Measurements from ENCODE around the gene NMT1.
A peak's percentile ranks its signal among the peaks of the same experiment; 100 is the strongest.

NMT1 gene

DNA sequence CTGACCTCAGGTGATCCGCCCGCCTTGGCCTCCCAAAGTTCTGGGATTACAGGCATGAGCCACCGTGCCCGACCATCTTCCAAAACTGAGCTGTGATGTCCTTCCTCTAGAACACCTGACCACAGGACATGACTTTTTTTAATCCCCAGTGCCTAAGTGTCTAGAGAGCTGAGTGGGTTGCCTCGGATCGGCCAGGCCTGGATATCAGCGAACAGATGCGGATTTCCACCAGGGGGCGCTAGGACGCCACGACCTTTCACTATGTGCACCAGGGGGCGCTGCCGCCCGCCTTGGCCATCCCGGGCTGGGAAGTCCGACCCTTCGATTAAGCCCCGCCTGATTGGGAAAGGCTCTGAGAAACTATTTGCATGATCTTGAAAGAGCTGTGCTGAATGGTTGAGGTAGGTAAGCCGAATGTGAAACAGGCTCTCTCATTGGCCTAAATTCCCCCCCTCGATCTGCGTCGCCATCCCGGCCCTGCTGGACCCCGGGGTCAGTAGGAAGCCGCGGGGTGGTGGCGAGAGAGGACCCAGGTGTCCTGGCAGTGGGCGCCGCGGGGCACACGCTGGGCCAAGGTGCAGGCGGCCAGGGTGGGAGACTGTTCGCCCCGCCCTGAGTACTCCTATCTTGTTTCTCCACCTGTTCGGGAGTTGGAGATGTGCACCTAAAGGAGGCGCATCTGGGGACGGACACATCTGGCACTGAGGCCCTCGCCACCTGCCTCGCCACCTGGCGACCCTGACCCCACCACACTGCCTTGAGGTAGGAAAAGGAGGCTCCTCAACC is 74.3 kb downstream of the NMT1 start, which contains the start of gene ACBD4:
Gene ACBD4, plus strand, starts transcription at position 496 of the 786 bp plus-strand sequence. CDS start 458 bp downstream, outside the sequence.
- H3K4me3 ChIP-seq (ENCODE audit: insufficient read length, low read depth) = no peak within 1 kb of the TSS
- H3K36me3 ChIP-seq (ENCODE audit: insufficient read depth, insufficient read length, low read length) = no peaks in the 10 kb centered on the region
- H3K4me1 ChIP-seq (ENCODE audit: insufficient read depth, insufficient read length) = peaks cover 15% of the 10 kb centered on the region
- DNase-seq (ENCODE audit: low read depth, low spot score) = peak; percentile 90
- no peak for TF ChIP-seq SUZ12 (IDR thresholded peaks at IDR 0.05; ENCODE audit: extremely low read depth, insufficient read depth, insufficient read length)
- TF ChIP-seq YY1 (IDR thresholded peaks at IDR 0.05; ENCODE audit: insufficient read depth, insufficient read length) = no peak
- no peak for TF ChIP-seq ZNF274 (IDR thresholded peaks at IDR 0.05; ENCODE audit: low read depth, low read length)
- no peak within 1 kb of the TSS for H3K9ac ChIP-seq (ENCODE audit: insufficient read length, low read depth)
- no peaks in the 10 kb centered on the region for H3K27me3 ChIP-seq (ENCODE audit: insufficient read depth, insufficient read length)
- H3K9me3 ChIP-seq (ENCODE audit: insufficient read depth, low read length) = peaks cover 17% of the 10 kb centered on the region; the same call in 1 of the 2 replicates

DNA sequence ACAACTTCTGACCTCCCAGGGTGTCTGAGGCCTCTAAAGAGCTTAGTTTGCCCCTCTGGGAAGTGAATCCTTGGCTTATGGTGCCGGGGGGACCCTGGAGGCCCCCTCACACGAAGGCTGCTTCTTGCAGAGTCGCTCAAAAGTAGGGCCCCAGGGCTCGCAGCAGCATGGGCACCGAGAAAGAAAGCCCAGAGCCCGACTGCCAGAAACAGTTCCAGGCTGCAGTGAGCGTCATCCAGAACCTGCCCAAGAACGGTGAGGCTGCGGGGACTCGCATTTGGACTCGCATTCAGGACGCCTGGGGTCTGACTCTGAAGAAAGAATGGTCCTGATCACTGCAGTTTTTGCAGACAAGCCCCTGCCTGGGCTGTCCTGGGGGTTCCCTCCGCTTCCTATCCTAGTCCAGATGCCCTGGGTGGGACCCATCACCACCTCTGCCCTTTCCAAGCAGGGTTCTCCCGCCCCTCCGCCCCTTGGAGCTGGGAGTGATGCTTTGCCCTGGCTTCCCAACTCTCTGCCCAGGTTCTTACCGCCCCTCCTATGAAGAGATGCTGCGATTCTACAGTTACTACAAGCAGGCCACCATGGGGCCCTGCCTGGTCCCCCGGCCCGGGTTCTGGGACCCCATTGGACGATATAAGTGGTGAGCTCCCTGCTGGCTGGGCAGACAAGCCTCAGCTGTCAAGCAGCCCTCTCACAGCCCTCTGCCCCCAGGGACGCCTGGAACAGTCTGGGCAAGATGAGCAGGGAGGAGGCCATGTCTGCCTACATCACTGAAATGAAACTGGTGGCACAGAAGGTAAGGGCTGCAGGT is 75.1 kb downstream of the NMT1 start:
- DNase-seq (ENCODE audit: low read depth, low spot score) = no peak
- H3K27me3 ChIP-seq (ENCODE audit: insufficient read depth, insufficient read length) = no peaks in the 10 kb centered on the region
- no peak overlapping the region for H3K4me3 ChIP-seq (ENCODE audit: insufficient read length, low read depth)
- no peaks in the 10 kb centered on the region for H3K36me3 ChIP-seq (ENCODE audit: insufficient read depth, insufficient read length, low read length)
- peaks cover 17% of the 10 kb centered on the region; the same call in 1 of the 2 replicates for H3K9me3 ChIP-seq (ENCODE audit: insufficient read depth, low read length)
- no peak overlapping the region for H3K9ac ChIP-seq (ENCODE audit: insufficient read length, low read depth)
- peaks cover 14% of the 10 kb centered on the region for H3K4me1 ChIP-seq (ENCODE audit: insufficient read depth, insufficient read length)
- no peak for TF ChIP-seq ZNF274 (IDR thresholded peaks at IDR 0.05; ENCODE audit: low read depth, low read length)
- no peak for TF ChIP-seq SUZ12 (IDR thresholded peaks at IDR 0.05; ENCODE audit: extremely low read depth, insufficient read depth, insufficient read length)
- no peak for TF ChIP-seq YY1 (IDR thresholded peaks at IDR 0.05; ENCODE audit: insufficient read depth, insufficient read length)

- Histone ChIP-seq H3K27me3 (ENCODE audit: insufficient read depth, insufficient read length) (no peaks in the 10 kb centered on the region), H3K36me3 (ENCODE audit: insufficient read depth, insufficient read length, low read length) (no peaks in the 10 kb centered on the region), H3K4me1 (ENCODE audit: insufficient read depth, insufficient read length) (peaks cover 11% of the 10 kb centered on the region), H3K4me3 (ENCODE audit: insufficient read length, low read depth) (no peak overlapping the region), H3K9me3 (ENCODE audit: insufficient read depth, low read length) (peaks cover 17% of the 10 kb centered on the region; the same call in 1 of the 2 replicates), H3K9ac (ENCODE audit: insufficient read length, low read depth) (peak overlapping the region; percentile 17)
- DNase-seq (ENCODE audit: low read depth, low spot score) = no peak
- TF ChIP-seq YY1 (IDR thresholded peaks at IDR 0.05; ENCODE audit: insufficient read depth, insufficient read length) (no peak), ZNF274 (IDR thresholded peaks at IDR 0.05; ENCODE audit: low read depth, low read length) (no peak), SUZ12 (IDR thresholded peaks at IDR 0.05; ENCODE audit: extremely low read depth, insufficient read depth, insufficient read length) (no peak)
Measured at GRCh38 chr17:45136846-45137560, 75.9 kb downstream of the NMT1 start.

DNA sequence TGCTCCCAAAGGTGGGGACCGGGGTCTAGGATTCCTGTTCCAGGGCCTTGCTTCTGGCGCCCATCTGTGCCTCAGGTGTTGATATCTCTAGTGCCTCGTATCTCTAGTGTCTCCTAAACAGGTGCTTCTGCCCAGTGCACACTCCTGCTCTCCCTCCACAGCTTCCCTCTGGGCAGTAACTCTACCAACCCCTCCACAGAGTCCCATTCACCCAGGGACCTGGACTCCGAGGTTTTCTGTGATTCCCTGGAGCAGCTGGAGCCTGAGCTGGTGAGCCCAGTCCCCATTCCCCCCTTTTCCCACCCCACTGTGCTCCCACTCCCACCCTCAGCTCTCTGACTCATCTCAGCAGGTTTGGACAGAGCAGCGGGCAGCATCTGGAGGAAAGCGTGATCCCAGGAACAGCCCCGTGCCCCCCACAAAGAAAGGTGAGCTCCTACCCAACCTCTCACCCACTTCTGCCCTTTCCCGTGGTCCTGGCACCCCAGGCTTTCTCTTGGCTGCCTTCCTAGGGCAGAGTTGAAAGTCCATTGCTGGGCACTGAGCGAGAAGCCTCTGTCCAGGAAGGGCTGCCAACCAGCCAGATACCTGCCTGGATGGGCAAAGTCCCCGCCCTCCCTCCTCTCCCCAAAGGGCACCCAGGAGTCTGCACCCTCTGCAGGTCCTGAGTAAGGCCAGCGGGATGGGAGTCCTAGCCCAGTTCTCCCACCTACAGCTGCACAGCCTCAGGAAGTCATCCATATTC is 76.6 kb downstream of the NMT1 start:
- Histone ChIP-seq H3K36me3 (ENCODE audit: insufficient read depth, insufficient read length, low read length) (no peaks in the 10 kb centered on the region), H3K4me1 (ENCODE audit: insufficient read depth, insufficient read length) (peaks cover 11% of the 10 kb centered on the region), H3K9ac (ENCODE audit: insufficient read length, low read depth) (no peak overlapping the region), H3K27me3 (ENCODE audit: insufficient read depth, insufficient read length) (no peaks in the 10 kb centered on the region), H3K9me3 (ENCODE audit: insufficient read depth, low read length) (peaks cover 17% of the 10 kb centered on the region; the same call in 1 of the 2 replicates), H3K4me3 (ENCODE audit: insufficient read length, low read depth) (no peak overlapping the region)
- DNase-seq (ENCODE audit: low read depth, low spot score) = no peak
- no peak for TF ChIP-seq YY1 (IDR thresholded peaks at IDR 0.05; ENCODE audit: insufficient read depth, insufficient read length)
- no peak for TF ChIP-seq SUZ12 (IDR thresholded peaks at IDR 0.05; ENCODE audit: extremely low read depth, insufficient read depth, insufficient read length)
- no peak for TF ChIP-seq ZNF274 (IDR thresholded peaks at IDR 0.05; ENCODE audit: low read depth, low read length)

DNA sequence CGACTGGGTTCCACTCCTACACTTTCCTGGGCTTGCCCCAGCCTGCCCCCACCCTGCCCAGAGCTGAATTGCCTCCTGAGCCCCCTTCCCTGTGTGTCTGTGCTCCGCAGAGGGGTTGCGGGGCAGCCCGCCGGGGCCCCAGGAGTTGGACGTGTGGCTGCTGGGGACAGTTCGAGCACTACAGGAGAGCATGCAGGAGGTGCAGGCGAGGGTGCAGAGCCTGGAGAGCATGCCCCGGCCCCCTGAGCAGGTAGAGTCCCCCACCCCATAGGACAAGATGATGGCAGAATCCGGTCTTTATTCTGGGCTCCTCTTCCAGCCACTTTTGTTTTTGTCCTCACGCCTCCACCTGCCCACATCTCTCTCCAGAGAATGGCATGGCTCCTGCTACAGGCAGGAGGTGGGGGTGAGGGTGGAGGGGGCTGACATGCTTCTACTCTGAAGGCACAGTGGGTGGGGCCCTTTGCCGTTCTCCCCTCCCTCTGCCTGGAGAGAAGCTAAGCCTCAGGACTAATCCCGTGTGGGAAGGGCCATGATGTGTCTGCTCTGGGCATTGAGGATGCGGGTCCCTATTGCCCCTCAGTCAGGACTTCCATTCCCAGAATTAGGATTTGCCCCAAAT is 77.9 kb downstream of the NMT1 start:
- no peaks in the 10 kb centered on the region for H3K36me3 ChIP-seq (ENCODE audit: insufficient read depth, insufficient read length, low read length)
- no peak overlapping the region for H3K9ac ChIP-seq (ENCODE audit: insufficient read length, low read depth)
- H3K9me3 ChIP-seq (ENCODE audit: insufficient read depth, low read length) = peaks cover 15% of the 10 kb centered on the region; the same call in 1 of the 2 replicates
- H3K27me3 ChIP-seq (ENCODE audit: insufficient read depth, insufficient read length) = no peaks in the 10 kb centered on the region
- DNase-seq (ENCODE audit: low read depth, low spot score) = no peak
- TF ChIP-seq ZNF274 (IDR thresholded peaks at IDR 0.05; ENCODE audit: low read depth, low read length) = no peak
- TF ChIP-seq YY1 (IDR thresholded peaks at IDR 0.05; ENCODE audit: insufficient read depth, insufficient read length) = no peak
- TF ChIP-seq SUZ12 (IDR thresholded peaks at IDR 0.05; ENCODE audit: extremely low read depth, insufficient read depth, insufficient read length) = no peak
- H3K4me1 ChIP-seq (ENCODE audit: insufficient read depth, insufficient read length) = peaks cover 15% of the 10 kb centered on the region
- H3K4me3 ChIP-seq (ENCODE audit: insufficient read length, low read depth) = no peak overlapping the region

GRCh38 chr17:45139533-45139920 is 78.4 kb downstream of the NMT1 start:
- TF ChIP-seq YY1 (IDR thresholded peaks at IDR 0.05; ENCODE audit: insufficient read depth, insufficient read length) = no peak
- TF ChIP-seq SUZ12 (IDR thresholded peaks at IDR 0.05; ENCODE audit: extremely low read depth, insufficient read depth, insufficient read length) = no peak
- TF ChIP-seq ZNF274 (IDR thresholded peaks at IDR 0.05; ENCODE audit: low read depth, low read length) = no peak
- Histone ChIP-seq H3K36me3 (ENCODE audit: insufficient read depth, insufficient read length, low read length) (no peaks in the 10 kb centered on the region), H3K9ac (ENCODE audit: insufficient read length, low read depth) (no peak overlapping the region), H3K9me3 (ENCODE audit: insufficient read depth, low read length) (peaks cover 13% of the 10 kb centered on the region; the same call in 1 of the 2 replicates), H3K4me3 (ENCODE audit: insufficient read length, low read depth) (no peak overlapping the region), H3K27me3 (ENCODE audit: insufficient read depth, insufficient read length) (no peaks in the 10 kb centered on the region), H3K4me1 (ENCODE audit: insufficient read depth, insufficient read length) (peaks cover 15% of the 10 kb centered on the region)
- DNase-seq (ENCODE audit: low read depth, low spot score) = no peak

Data from NT2/D1 (cell line).